ENCODE data around the gene MSMB. TPM values are rescaled to one million over a fixed set of nuclear protein-coding genes. Genes with fewer than 3 reads are reported as not detected.

Gene MSMB
- total RNA-seq, 1 experiment from 2014 or later, result not detected

DNA sequence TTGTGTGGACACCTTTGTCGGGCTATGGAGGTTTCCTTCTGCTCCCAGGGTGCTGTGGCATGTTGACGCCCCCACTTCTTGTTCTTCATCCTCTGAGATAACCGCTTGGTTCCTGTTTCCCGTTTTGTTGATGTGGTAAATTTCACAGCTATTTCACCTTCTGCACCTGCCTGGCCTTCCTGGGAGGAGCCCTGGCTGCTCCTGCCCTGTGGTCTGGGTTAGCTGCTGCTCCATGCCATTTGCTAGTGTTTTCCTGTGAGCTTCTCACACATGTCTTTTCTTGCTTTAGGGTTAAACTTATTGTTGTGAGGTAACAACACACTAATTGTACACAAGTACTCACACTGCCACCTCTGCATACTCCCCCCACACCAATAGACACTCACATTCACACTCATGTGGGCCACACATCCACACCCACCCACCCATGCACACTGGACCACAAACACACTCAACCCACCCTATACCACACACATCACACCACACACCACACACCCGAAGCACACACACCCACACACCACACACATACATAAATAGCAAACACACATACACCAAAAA, 46.5 kb upstream of the MSMB start:
- DNase-seq (ENCODE audit: low spot score), result no peak

DNA sequence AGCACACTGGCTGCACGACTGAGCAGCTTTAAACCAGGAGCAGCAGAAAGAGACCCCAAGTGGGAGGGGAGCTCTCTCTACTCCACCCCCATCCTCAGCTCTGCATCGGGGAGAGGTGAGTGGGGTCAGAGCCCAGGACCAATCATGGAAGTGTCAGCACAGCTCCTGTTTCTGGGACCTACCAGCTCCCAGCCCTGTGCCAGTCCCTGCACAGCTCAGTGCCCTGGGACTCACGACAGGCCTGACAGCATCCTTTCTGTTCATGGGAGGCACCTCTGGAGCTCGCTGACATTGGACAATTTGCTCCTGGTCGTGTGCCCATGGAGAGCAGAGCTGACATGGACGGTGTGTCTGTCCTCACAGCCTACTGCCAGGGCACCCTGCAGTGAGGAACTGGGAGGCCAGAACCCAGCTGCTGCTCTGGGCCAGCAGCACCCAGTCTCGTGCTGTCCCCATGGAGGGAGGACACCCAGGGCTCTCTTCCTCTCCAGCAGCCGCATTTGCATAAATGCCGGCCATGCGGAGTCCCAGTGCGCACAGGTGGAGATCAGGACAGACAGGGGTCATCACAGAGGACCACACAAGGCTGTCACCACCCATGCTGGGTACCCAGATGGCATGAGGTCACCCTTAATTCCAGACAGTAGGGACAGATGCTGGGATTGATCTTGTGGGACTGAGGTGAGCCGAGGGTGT, 45.9 kb upstream of the MSMB start:
- intact Hi-C loops (cut with micrococcal nuclease; ENCODE audit: unreplicated experiment), result no loop called here
- H3K4me1 ChIP-seq (ENCODE audit: insufficient read depth, low read length, poor library complexity, severe bottlenecking), result no peaks in the 10 kb centered on the region
- ChIA-PET POLR2A (ENCODE audit: low non-redundant PET) (no interaction called here), CTCF (no interaction called here)
- H3K9me3 ChIP-seq (ENCODE audit: low read depth, low read length, poor library complexity, severe bottlenecking), result no peaks in the 10 kb centered on the region
- no peak overlapping the region for H3K4me3 ChIP-seq (ENCODE audit: low read depth, low read length, poor library complexity, severe bottlenecking)
- no peaks in the 10 kb centered on the region for H3K36me3 ChIP-seq (ENCODE audit: insufficient read depth, low read length, poor library complexity, severe bottlenecking)
- BruUV-seq (replicated peaks), result no TSS peak
- DNase-seq (ENCODE audit: low spot score), result no peak
- no peak for TF ChIP-seq EZH2 (IDR thresholded peaks at IDR 0.05; ENCODE audit: borderline replicate concordance, low read depth, low read length, poor library complexity, severe bottlenecking)
- TF ChIP-seq, protein P1, sequence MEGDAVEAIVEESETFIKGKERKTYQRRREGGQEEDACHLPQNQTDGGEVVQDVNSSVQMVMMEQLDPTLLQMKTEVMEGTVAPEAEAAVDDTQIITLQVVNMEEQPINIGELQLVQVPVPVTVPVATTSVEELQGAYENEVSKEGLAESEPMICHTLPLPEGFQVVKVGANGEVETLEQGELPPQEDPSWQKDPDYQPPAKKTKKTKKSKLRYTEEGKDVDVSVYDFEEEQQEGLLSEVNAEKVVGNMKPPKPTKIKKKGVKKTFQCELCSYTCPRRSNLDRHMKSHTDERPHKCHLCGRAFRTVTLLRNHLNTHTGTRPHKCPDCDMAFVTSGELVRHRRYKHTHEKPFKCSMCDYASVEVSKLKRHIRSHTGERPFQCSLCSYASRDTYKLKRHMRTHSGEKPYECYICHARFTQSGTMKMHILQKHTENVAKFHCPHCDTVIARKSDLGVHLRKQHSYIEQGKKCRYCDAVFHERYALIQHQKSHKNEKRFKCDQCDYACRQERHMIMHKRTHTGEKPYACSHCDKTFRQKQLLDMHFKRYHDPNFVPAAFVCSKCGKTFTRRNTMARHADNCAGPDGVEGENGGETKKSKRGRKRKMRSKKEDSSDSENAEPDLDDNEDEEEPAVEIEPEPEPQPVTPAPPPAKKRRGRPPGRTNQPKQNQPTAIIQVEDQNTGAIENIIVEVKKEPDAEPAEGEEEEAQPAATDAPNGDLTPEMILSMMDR (conservative IDR thresholded peaks at IDR 0.05; ENCODE audit: low read depth, low read length), result no peak
- no peaks in the 10 kb centered on the region for H3K27me3 ChIP-seq (replicated peaks; ENCODE audit: insufficient read depth, low read depth, low read length, poor library complexity)
- H3K27ac ChIP-seq (ENCODE audit: low read depth, low read length, poor library complexity, severe bottlenecking), result no peak overlapping the region

More for the DNA sequence above, 46.5 kb upstream of the MSMB start:
- intact Hi-C loops (cut with micrococcal nuclease; ENCODE audit: unreplicated experiment), result no loop called here
- ChIA-PET POLR2A (ENCODE audit: low non-redundant PET) (no interaction called here), CTCF (no interaction called here)
- TF ChIP-seq, protein P1 (conservative IDR thresholded peaks at IDR 0.05; ENCODE audit: low read depth, low read length), result no peak
- no peak for TF ChIP-seq EZH2 (IDR thresholded peaks at IDR 0.05; ENCODE audit: borderline replicate concordance, low read depth, low read length, poor library complexity, severe bottlenecking)
- Histone ChIP-seq H3K27ac (ENCODE audit: low read depth, low read length, poor library complexity, severe bottlenecking) (no peak overlapping the region), H3K4me1 (ENCODE audit: insufficient read depth, low read length, poor library complexity, severe bottlenecking) (no peaks in the 10 kb centered on the region), H3K9me3 (ENCODE audit: low read depth, low read length, poor library complexity, severe bottlenecking) (no peaks in the 10 kb centered on the region), H3K27me3 (replicated peaks; ENCODE audit: insufficient read depth, low read depth, low read length, poor library complexity) (no peaks in the 10 kb centered on the region), H3K36me3 (ENCODE audit: insufficient read depth, low read length, poor library complexity, severe bottlenecking) (no peaks in the 10 kb centered on the region), H3K4me3 (ENCODE audit: low read depth, low read length, poor library complexity, severe bottlenecking) (no peak overlapping the region)
- BruUV-seq (replicated peaks), result no TSS peak

DNA sequence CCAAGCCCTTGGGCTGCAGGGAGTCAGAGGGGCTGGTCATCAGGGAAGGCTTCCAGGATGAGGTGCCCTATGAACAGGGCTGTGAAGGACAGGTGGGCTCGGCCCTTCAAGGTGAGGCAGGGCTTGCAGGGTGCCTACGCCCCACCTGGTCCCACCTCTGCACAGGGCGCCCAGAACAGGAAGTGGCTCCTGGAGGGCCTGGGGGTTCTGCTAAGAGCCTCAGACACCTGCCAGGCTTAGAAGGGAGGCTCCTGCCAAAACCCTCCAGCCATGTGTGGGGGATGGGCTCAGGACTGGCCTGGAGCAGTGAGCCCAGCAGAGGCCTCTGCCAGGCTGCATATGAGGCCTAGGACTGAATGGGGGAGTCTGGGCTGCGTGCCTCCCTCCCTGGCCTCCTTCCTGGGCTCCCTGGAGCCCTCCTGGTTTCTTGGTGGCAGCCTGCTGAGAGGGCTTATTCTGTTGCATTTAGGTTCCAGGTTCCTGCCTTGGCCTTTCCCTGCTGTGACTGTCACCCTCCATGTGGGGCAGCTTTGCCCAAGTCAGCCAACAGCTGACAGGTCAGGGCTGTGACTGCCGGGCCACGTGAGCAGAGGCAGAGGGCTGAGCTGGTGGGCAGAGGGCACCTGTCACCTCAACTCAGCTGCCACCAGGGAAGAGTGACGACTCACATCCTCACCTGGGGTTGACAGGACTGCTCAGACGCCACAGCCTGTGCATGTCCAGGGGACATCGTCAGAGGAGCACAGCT, 45.2 kb upstream of the MSMB start:
- CTCF ChIA-PET, result no interaction called here
- intact Hi-C loops (cut with micrococcal nuclease; ENCODE audit: unreplicated experiment), result no loop called here
- no peak for DNase-seq (ENCODE audit: low spot score)
- POLR2A ChIA-PET (ENCODE audit: low non-redundant PET), result no interaction called here
- BruUV-seq (replicated peaks), result no TSS peak
- H3K27ac ChIP-seq (ENCODE audit: low read depth, low read length, poor library complexity, severe bottlenecking), result no peak overlapping the region
- no peaks in the 10 kb centered on the region for H3K4me1 ChIP-seq (ENCODE audit: insufficient read depth, low read length, poor library complexity, severe bottlenecking)
- no peaks in the 10 kb centered on the region for H3K27me3 ChIP-seq (replicated peaks; ENCODE audit: insufficient read depth, low read depth, low read length, poor library complexity)
- no peak overlapping the region for H3K4me3 ChIP-seq (ENCODE audit: low read depth, low read length, poor library complexity, severe bottlenecking)
- no peaks in the 10 kb centered on the region for H3K36me3 ChIP-seq (ENCODE audit: insufficient read depth, low read length, poor library complexity, severe bottlenecking)
- H3K9me3 ChIP-seq (ENCODE audit: low read depth, low read length, poor library complexity, severe bottlenecking), result no peaks in the 10 kb centered on the region
- TF ChIP-seq, protein P1 (conservative IDR thresholded peaks at IDR 0.05; ENCODE audit: low read depth, low read length), result no peak
- TF ChIP-seq EZH2 (IDR thresholded peaks at IDR 0.05; ENCODE audit: borderline replicate concordance, low read depth, low read length, poor library complexity, severe bottlenecking), result no peak

All from A673 (cell line).